NK-92 treated with Interleukin-12 subunit alpha and Interleukin-12 subunit beta, amount 100 ng/mL, for 24 hours (cell line): ENCODE data around the gene ITLN2.
"Not testable (repeated sequence)": the region's sequence is repeated elsewhere in the genome, so short reads cannot be mapped to it uniquely, and the experiment has no call there.

Experiments
- DNase-seq: peaks from one replicate; lab custom pipeline; 2025; lab: John Stamatoyannopoulos, UW

Gene ITLN2

DNA sequence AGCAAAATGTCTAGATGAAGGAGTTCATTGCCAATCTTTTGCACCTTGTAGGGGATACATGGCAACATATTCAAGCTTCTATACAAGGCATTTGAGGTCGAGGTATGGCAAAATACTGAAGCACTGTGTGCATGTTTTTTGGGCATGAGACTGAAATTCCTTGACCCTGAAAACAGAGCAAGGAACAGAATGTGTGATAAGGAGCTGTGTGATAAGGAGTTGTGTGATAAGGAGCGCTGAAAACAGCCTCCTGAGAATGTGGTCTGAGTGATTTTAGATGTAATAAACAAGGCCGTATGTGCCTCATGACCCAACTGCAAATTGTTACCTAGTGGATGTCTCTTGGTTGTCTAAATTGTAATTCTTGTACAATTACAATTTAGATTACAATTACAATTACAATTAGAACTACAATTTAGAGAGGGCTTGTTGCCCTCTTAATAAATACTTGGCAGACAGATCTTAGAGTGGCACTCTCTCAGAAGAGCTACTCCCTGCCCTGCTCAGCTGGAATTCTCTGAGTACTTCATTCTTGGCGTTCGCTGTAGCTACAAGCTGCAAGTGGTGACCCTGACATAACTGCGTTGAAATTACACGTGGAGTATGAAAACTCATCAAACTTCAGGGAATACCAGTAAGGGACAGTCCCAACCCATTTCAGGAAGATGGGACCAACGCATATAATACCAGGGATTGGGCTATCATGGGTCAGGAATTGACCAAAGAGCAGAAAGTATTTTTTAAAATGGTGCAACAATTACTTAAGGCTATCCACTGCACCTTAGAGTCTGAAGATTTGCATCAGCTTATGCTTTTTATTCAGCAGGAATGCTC lies 49.6 kb downstream of the ITLN2 start:
- no peak for DNase-seq

DNA sequence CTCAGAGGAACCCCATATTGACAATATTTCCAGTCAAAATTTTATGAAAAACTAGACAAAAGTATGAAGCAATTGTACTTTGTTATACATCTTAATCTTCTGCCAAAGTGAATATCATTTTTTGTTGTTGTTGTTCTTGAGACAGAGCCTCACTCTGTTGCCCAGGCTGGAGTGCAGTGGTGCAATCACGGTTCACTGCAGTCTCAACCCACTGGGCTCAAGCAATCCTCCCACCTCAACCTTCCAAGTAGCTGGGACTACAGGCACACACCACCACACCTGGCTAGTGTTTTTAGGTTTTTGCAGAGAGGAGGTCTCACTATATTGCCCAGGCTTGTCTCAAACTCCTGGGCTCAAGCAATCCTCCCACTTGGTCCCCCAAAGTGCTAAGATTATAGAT lies 52.4 kb downstream of the ITLN2 start:
- not testable (repeated sequence) for DNase-seq

DNA sequence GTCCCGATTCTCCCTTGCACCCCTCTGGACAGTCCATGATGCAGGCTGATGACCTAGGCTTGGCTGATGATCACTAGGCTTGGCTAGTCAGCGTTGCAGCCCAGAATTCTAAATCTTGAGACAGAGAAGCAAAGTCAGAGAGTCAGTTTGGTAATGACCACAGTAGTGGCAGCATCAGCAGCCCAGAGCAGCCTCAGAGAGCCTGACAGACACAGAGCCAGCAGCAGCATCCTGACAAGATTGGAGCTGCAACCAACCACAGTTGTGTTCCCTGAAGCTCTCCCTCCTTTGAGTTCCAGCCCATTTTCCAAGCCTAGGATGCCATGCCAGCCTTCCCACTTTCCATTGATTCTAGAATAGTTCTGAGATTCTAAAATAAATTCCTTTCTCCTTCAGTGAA lies 52.8 kb downstream of the ITLN2 start:
- no peak for DNase-seq

DNA sequence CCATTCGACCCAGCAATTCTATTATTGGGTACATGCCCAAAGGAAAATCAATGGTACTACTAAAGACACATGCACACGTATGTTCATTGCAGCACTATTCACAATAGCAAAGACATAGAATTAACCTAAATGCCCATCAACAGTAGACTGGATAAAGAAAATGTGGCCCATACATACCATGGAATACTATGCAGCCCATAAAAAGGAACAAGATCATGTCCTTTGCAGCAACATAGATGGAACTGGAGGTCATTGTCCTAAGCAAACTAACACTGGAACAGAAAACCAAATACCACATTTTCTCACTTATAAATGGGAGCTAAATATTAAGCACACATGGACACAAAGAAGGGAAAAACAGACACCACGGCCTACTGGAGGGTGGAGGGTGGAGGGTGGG lies 53.9 kb downstream of the ITLN2 start:
- DNase-seq: not testable (repeated sequence)
